Type B pancreatic cell (in vitro differentiated cells): Measurements from ENCODE around the gene GPRIN1. TPM values are rescaled to one million over a fixed set of nuclear protein-coding genes. Genes with fewer than 3 reads are reported as not detected.

Experiments
- DNase-seq: peaks from one replicate; pipeline ENCODE4 v3.0.0; 2021; ENCODE audit warnings: mixed read lengths; ENCODE audit not compliant: unreplicated experiment; ENCODE audit errors: extremely low spot score
- H3K27ac Mint-ChIP-seq: 2 replicates; pipeline ENCODE4 v1.8.0; 2021; ENCODE audit warnings: mild to moderate bottlenecking, mixed read lengths
- H3K27me3 Mint-ChIP-seq: 2 replicates; pipeline ENCODE4 v1.8.0; 2021; ENCODE audit warnings: mixed read lengths
- H3K36me3 Mint-ChIP-seq: 2 replicates; pipeline ENCODE4 v1.8.0; 2021; ENCODE audit warnings: mixed read lengths
- H3K4me1 Mint-ChIP-seq: one replicate; pipeline ENCODE4 v1.8.0; 2021; ENCODE audit warnings: mixed read lengths; ENCODE audit not compliant: unreplicated experiment
- H3K4me3 Mint-ChIP-seq: 2 replicates; pipeline ENCODE4 v1.8.0; 2021; ENCODE audit warnings: mild to moderate bottlenecking, mixed read lengths
- H3K9me3 Mint-ChIP-seq: 2 replicates; pipeline ENCODE4 v1.8.0; 2021; ENCODE audit warnings: mixed read lengths
- CTCF ChIP-seq: fragments of 200-600 bp; sonication (generic); conservative IDR thresholded peaks from 2 replicates; pipeline ENCODE4 v1.5.0; 2021; ENCODE audit warnings: antibody characterized with exemption, mild to moderate bottlenecking
- total RNA-seq: library from RNA; stranded (reverse); gene quantifications from 2 replicates; pipeline ENCODE4 v1.2.1, GENCODE V29; 2021; ENCODE audit warnings: low replicate concordance

GPRIN1 gene
- total RNA-seq, 1 donor from 2014 or later: 6.0 TPM

- no peaks in the 10 kb centered on the region for H3K4me1 Mint-ChIP-seq
- no peak for DNase-seq
- H3K36me3 Mint-ChIP-seq: no peaks in the 10 kb centered on the region
- peaks cover 7% of the 10 kb centered on the region for H3K9me3 Mint-ChIP-seq
- H3K4me3 Mint-ChIP-seq: no peak overlapping the region
- no peak overlapping the region for H3K27ac Mint-ChIP-seq
- no peak for TF ChIP-seq CTCF
- peaks cover 9% of the 10 kb centered on the region for H3K27me3 Mint-ChIP-seq
These were observed 48.7 kb downstream of the GPRIN1 start for GRCh38 chr5:176561259-176561658.

DNA sequence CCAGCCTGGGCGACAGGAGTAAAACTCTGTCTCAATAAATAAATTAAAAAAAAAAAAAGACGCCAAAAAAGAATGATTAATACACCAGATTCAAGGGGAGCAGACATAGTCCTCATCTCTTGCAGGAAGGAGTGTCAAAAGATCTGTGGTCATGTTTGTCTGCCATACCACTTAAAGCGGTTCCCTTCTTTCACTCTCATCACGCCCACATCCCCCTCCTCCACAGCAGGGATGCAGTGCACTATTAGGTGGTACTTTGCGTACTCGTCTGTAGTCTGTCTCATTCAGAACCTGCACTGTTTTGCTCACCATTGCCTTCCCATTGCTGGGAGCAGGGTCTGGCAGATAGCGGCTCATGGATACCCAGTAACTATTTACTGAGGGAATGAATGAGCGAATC lies 49.6 kb downstream of the GPRIN1 start:
- Mint-ChIP-seq H3K4me1 (no peaks in the 10 kb centered on the region), H3K27me3 (peaks cover 4% of the 10 kb centered on the region)
- no peak for DNase-seq

GRCh38 chr5:176559683-176560082 lies 50.3 kb downstream of the GPRIN1 start:
- peaks cover 7% of the 10 kb centered on the region for H3K4me1 Mint-ChIP-seq
- TF ChIP-seq CTCF: no peak
- no peak overlapping the region for H3K27ac Mint-ChIP-seq
- DNase-seq: no peak
- peaks cover 7% of the 10 kb centered on the region for H3K9me3 Mint-ChIP-seq
- H3K4me3 Mint-ChIP-seq: no peak overlapping the region
- peaks cover 4% of the 10 kb centered on the region for H3K27me3 Mint-ChIP-seq
- H3K36me3 Mint-ChIP-seq: no peaks in the 10 kb centered on the region

More for the DNA sequence above, 49.6 kb downstream of the GPRIN1 start:
- no peak for TF ChIP-seq CTCF
- no peaks in the 10 kb centered on the region for H3K36me3 Mint-ChIP-seq
- no peak overlapping the region for H3K27ac Mint-ChIP-seq
- H3K9me3 Mint-ChIP-seq: peaks cover 7% of the 10 kb centered on the region
- H3K4me3 Mint-ChIP-seq: no peak overlapping the region

GRCh38 chr5:176557846-176558245 lies 52.1 kb downstream of the GPRIN1 start:
- Mint-ChIP-seq H3K9me3 (peaks cover 7% of the 10 kb centered on the region), H3K27ac (no peak overlapping the region), H3K4me1 (peaks cover 14% of the 10 kb centered on the region), H3K4me3 (no peak overlapping the region), H3K36me3 (no peaks in the 10 kb centered on the region), H3K27me3 (peaks cover 4% of the 10 kb centered on the region)
- no peak for DNase-seq
- TF ChIP-seq CTCF: no peak

DNA sequence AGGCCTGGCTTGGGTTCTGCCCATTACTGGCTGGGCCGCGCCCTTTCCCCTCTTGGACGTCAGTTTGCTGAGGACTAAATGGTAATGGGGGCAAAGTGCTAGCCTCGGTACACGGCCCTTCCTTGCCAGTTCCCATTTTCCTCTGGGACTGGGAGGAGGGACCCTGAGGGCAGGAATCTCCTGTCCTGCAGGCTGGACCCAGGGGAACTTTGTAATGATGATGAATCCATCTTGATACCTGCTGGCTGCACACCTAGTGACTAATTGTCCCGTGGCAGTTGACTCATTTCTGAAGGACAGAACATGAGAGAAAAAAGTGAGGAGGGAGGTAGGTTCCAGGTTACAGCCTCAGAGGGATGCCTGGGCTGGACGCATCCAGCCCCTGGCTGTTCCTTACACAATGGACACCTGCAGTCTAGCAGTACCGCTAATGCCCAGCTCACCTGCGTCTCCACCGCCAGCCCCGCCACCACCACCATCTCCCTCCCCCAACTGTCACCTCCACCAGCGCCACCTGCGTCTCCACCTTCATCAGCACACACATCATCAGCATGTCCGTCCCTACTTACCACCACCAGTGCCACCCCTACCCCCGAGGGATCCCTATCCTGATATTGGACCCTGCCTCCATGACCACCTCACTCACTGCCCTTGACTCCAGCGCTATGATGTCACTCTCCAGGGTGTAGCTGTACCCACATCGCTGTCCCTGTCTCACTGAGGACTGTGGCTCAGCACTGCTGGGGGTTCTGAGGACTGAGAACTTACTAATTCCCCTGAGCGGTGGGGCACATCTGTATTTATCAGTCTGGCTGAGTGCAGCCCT lies 56.5 kb downstream of the GPRIN1 start:
- H3K27ac Mint-ChIP-seq: peak overlapping the region; percentile 64
- H3K9me3 Mint-ChIP-seq: no peaks in the 10 kb centered on the region
- no peak for DNase-seq
- peaks cover 14% of the 10 kb centered on the region for H3K4me1 Mint-ChIP-seq
- H3K27me3 Mint-ChIP-seq: no peaks in the 10 kb centered on the region
- H3K4me3 Mint-ChIP-seq: peak overlapping the region; percentile 45
- no peaks in the 10 kb centered on the region for H3K36me3 Mint-ChIP-seq
- TF ChIP-seq CTCF: no peak
